ENCODE measurements around the gene TP53RK. TPM values are rescaled to one million over a fixed set of nuclear protein-coding genes. Genes with fewer than 3 reads are reported as not detected.

Gene TP53RK
- total RNA-seq, 2 experiments from 2014 or later, result 12.1 to 12.3 TPM

DNA sequence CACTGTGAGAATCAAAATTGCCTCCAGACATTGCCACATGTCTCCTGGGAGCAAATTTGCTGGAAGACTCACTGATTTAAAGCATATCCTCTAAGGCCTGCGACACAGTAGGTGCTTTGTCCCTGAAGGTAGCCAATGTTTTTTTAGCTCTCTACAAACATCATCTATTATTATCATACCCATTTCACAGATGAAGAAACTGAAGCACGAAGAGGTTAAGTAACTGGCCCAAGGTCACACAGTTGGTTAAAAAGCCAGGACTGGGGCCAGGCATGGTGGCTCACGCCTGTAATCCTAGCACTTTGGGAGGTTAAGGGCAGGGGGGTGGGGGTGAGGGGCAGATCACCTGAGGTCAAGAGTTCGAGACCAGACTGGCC is 50.4 kb downstream of the TP53RK start:
- no peaks in the 10 kb centered on the region for H3K36me3 Mint-ChIP-seq
- no peaks in the 10 kb centered on the region for H3K4me1 Mint-ChIP-seq (ENCODE audit: low read depth)
- H3K4me3 Mint-ChIP-seq, result no peak overlapping the region
- no peak overlapping the region for H3K27ac Mint-ChIP-seq
- peaks cover 13% of the 10 kb centered on the region for H3K27me3 Mint-ChIP-seq
- CTCF ChIA-PET, result no interaction called here
- POLR2A ChIA-PET, result interaction anchor here (0.7 kb wide), 1 partner anchor 55 kb away, joined by 3 read pairs; no protein-coding TSS in a partner anchor
- no peak for DNase-seq
- intact Hi-C loops (cut with micrococcal nuclease), result no loop called here
- no peaks in the 10 kb centered on the region for H3K9me3 Mint-ChIP-seq

DNA sequence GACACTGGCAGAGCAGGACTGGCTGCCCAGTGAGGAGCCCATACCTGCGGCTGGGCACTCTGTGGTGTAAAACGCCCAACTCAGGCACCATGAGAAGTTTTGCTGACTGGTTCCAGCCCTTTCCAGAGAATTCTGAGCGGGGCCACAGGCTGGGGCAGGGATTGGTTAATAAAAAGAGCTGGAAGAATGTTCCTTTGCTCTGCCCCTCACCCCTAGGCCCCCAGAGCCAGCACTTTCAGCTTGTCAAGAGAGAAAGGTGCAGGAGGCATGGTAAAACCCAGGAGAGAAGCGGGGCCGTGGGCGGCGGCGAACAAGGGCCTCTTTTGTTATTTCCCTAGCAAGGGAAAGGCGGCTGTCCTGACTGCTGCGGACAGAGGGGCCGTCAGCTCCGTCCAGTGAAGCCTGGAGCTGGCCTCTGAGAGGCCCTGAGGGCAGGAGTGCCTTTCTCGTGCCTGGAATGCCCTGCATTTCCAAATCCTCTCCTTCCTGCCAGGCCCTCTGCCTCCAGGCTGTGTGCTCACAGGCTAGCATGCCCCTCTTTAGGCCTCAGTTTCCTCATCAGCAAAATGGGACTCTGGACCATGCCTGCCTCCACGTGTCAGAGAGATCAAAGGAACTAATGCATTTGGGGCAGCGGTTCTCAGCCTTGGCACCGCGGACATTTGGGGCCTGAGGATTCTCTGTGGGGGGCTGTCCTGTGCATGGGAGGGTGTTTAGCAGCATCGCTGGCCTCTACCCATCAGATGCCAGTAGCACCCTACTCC is 50.9 kb downstream of the TP53RK start:
- Mint-ChIP-seq H3K36me3 (no peaks in the 10 kb centered on the region), H3K4me3 (no peak overlapping the region), H3K9me3 (no peaks in the 10 kb centered on the region), H3K27me3 (peaks cover 13% of the 10 kb centered on the region), H3K27ac (no peak overlapping the region), H3K4me1 (ENCODE audit: low read depth) (no peaks in the 10 kb centered on the region)
- ChIA-PET POLR2A (interaction anchor here (0.7 kb wide), 1 partner anchor 56 kb away, joined by 3 read pairs; no protein-coding TSS in a partner anchor), CTCF (no interaction called here)
- intact Hi-C loops (cut with micrococcal nuclease), result no loop called here
- DNase-seq, result no peak

GRCh38 chr20:46637427-46638133 is 51.7 kb downstream of the TP53RK start:
- Mint-ChIP-seq H3K36me3 (no peaks in the 10 kb centered on the region), H3K4me1 (ENCODE audit: low read depth) (no peaks in the 10 kb centered on the region), H3K27me3 (peaks cover 15% of the 10 kb centered on the region), H3K9me3 (no peaks in the 10 kb centered on the region), H3K4me3 (no peak overlapping the region), H3K27ac (no peak overlapping the region)
- ChIA-PET CTCF (no interaction called here), POLR2A (no interaction called here)
- DNase-seq, result no peak
- intact Hi-C loops (cut with micrococcal nuclease), result no loop called here

GRCh38 chr20:46637020-46637419 is 52.2 kb downstream of the TP53RK start:
- POLR2A ChIA-PET, result no interaction called here
- peaks cover 15% of the 10 kb centered on the region for H3K27me3 Mint-ChIP-seq
- H3K4me1 Mint-ChIP-seq (ENCODE audit: low read depth), result no peaks in the 10 kb centered on the region
- CTCF ChIA-PET, result no interaction called here
- no peaks in the 10 kb centered on the region for H3K36me3 Mint-ChIP-seq
- H3K27ac Mint-ChIP-seq, result no peak overlapping the region
- no peak for DNase-seq
- H3K9me3 Mint-ChIP-seq, result no peaks in the 10 kb centered on the region
- H3K4me3 Mint-ChIP-seq, result no peak overlapping the region
- intact Hi-C loops (cut with micrococcal nuclease), result no loop called here

DNA sequence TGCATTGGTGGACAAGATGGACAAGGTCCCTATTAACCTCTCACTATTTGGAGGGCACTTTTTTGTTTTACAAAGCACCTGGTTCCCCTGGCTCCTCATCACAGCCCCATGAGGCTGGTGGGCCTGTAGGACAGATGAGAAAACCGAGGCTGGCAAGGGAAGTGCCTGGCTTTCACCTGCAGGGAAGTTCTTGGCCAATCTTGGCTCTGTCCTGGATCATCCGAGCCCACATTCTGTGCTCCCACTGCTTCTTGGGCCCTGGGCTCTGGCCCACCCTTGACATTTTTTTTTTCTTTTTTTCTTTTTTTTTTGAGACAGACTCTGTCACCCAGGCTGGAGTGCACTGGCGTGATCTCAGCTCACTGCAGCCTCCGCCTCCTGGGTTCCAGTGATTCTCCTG is 52.7 kb downstream of the TP53RK start:
- CTCF ChIA-PET, result no interaction called here
- Mint-ChIP-seq H3K9me3 (no peaks in the 10 kb centered on the region), H3K36me3 (no peaks in the 10 kb centered on the region), H3K27me3 (peaks cover 12% of the 10 kb centered on the region), H3K4me3 (no peak overlapping the region), H3K4me1 (ENCODE audit: low read depth) (no peaks in the 10 kb centered on the region), H3K27ac (no peak overlapping the region)
- POLR2A ChIA-PET, result no interaction called here
- intact Hi-C loops (cut with micrococcal nuclease), result no loop called here
- DNase-seq, result no peak

GRCh38 chr20:46635514-46636136 is 53.6 kb downstream of the TP53RK start:
- ChIA-PET POLR2A (no interaction called here), CTCF (no interaction called here)
- Mint-ChIP-seq H3K9me3 (no peaks in the 10 kb centered on the region), H3K4me3 (no peak overlapping the region), H3K27me3 (peaks cover 12% of the 10 kb centered on the region), H3K36me3 (no peaks in the 10 kb centered on the region), H3K4me1 (ENCODE audit: low read depth) (no peaks in the 10 kb centered on the region), H3K27ac (no peak overlapping the region)
- DNase-seq, result no peak
- intact Hi-C loops (cut with micrococcal nuclease), result no loop called here

DNA sequence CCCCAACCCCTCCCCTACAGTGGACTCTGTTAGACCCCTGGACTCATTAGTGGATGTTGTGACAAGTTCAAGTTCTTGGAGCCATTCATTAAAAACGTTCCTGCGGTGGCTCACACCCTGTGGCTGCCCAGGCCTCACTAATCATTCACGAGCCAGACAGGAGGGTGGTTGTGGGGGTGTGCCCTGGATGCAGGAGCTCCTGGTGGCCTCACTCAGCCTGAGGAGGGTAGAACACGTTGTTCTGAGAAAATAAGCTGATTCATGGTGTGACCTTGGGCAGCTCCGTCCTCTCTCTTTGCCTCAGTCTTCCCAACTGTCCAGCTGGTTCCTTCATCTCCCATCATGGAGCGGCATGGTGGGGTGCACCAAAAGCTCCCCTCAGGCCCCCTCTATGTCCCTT is 54.7 kb downstream of the TP53RK start:
- Mint-ChIP-seq H3K4me1 (ENCODE audit: low read depth) (no peaks in the 10 kb centered on the region), H3K27ac (no peak overlapping the region), H3K9me3 (peaks cover 4% of the 10 kb centered on the region), H3K36me3 (no peaks in the 10 kb centered on the region), H3K27me3 (peaks cover 16% of the 10 kb centered on the region), H3K4me3 (no peak overlapping the region)
- ChIA-PET POLR2A (no interaction called here), CTCF (no interaction called here)
- intact Hi-C loops (cut with micrococcal nuclease), result no loop called here
- DNase-seq, result no peak

Other genes starting within 250 kb of the TP53RK start
- 1 to 10 TPM; 1.1 to 2.2 TPM for gene ZNF334, start 175.9 kb downstream of the TP53RK start, total RNA-seq
- under 1 TPM; 0.64 to 0.73 TPM for gene OCSTAMP, start 138.8 kb downstream of the TP53RK start, total RNA-seq
- gene SLC13A3, start 38.0 kb downstream of the TP53RK start, total RNA-seq, result under 1 TPM in 1 of 2 experiments, not detected in 1; 0.10 TPM
- not detected for gene SLC2A10, start 20.2 kb upstream of the TP53RK start, total RNA-seq
- not detected for gene EYA2, start 205.4 kb upstream of the TP53RK start, total RNA-seq